WTC11 (cell line): ENCODE measurements around the gene COL18A1. TPM values are rescaled to one million over a fixed set of nuclear protein-coding genes. Genes with fewer than 3 reads are reported as not detected.

Experiments used
- ATAC-seq: fragments of 200-7000 bp; cut with Tn5 transposase; 2 replicates; pipeline ENCODE4 v1.10.0; 2021; ENCODE audit warnings: mild to moderate bottlenecking, moderate library complexity
- CTCF ChIA-PET: fragments of 300-600 bp; sonication (Branson Sonifier 250); formaldehyde crosslinking; loops from one replicate; lab custom pipeline; 2021; ENCODE audit warnings: antibody characterized with exemption; lab: Charles Lee
- POLR2A ChIA-PET: fragments of 350-600 bp; sonication (Branson Sonifier 250); formaldehyde crosslinking; loops from one replicate; lab custom pipeline; 2021; ENCODE audit warnings: antibody characterized with exemption; lab: Charles Lee
- DNase-seq: peaks from one replicate; pipeline ENCODE4 v3.0.0; 2021; ENCODE audit warnings: low spot score
- H3K27ac Mint-ChIP-seq: 2 replicates; pipeline ENCODE4 v1.8.0; 2021; ENCODE audit warnings: mixed read lengths
- H3K27me3 Mint-ChIP-seq: 2 replicates; pipeline ENCODE4 v1.8.0; 2021; ENCODE audit warnings: low read depth, mild to moderate bottlenecking, moderate library complexity, mixed read lengths
- H3K36me3 Mint-ChIP-seq: 2 replicates; pipeline ENCODE4 v1.8.0; 2021; ENCODE audit warnings: mixed read lengths
- H3K4me1 Mint-ChIP-seq: 2 replicates; pipeline ENCODE4 v1.8.0; 2022; ENCODE audit warnings: mixed read lengths
- H3K4me3 Mint-ChIP-seq: 2 replicates; pipeline ENCODE4 v1.8.0; 2021; ENCODE audit warnings: mild to moderate bottlenecking, moderate library complexity, mixed read lengths
- H3K9me3 Mint-ChIP-seq: 2 replicates; pipeline ENCODE4 v1.8.0; 2021; ENCODE audit warnings: mixed read lengths
- ATF3 ChIP-seq: sonication (generic); formaldehyde crosslinking; conservative IDR thresholded peaks from 2 replicates; pipeline ENCODE4 v1.8.1; 2022; ENCODE audit warnings: mild to moderate bottlenecking, missing genetic modification reagents
- CREM ChIP-seq: sonication (generic); formaldehyde crosslinking; IDR thresholded peaks from 2 replicates; pipeline ENCODE4 v1.8.1; 2022; ENCODE audit warnings: mild to moderate bottlenecking, missing genetic modification reagents, moderate library complexity
- JUN ChIP-seq: sonication (generic); formaldehyde crosslinking; IDR thresholded peaks from 2 replicates; pipeline ENCODE4 v1.8.0; 2023; ENCODE audit warnings: mild to moderate bottlenecking, missing genetic modification reagents
- PRRX2 ChIP-seq: fragments of 250-450 bp; sonication (Bioruptor Pico); IDR thresholded peaks from 2 replicates; pipeline ENCODE4 v1.8.0; 2021; ENCODE audit warnings: mild to moderate bottlenecking
- TCF7 ChIP-seq: sonication (generic); formaldehyde crosslinking; IDR thresholded peaks from 2 replicates; pipeline ENCODE4 v1.8.0; 2022; ENCODE audit warnings: mild to moderate bottlenecking, low read depth, missing genetic modification reagents, moderate library complexity
- USF1 ChIP-seq: sonication (generic); formaldehyde crosslinking; IDR thresholded peaks from 2 replicates; pipeline ENCODE4 v1.8.0; 2022; ENCODE audit warnings: mild to moderate bottlenecking, missing genetic modification reagents
- ZNF138 ChIP-seq: sonication (generic); formaldehyde crosslinking; conservative IDR thresholded peaks from 2 replicates; pipeline ENCODE4 v1.8.1; 2022; ENCODE audit warnings: mild to moderate bottlenecking, moderate library complexity, missing genetic modification reagents
- ZNF232 ChIP-seq: sonication (generic); formaldehyde crosslinking; IDR thresholded peaks from 2 replicates; pipeline ENCODE4 v1.8.0; 2022; ENCODE audit warnings: mild to moderate bottlenecking, missing genetic modification reagents
- total RNA-seq: library from RNA; stranded (reverse); gene quantifications from 3 replicates; pipeline ENCODE4 v1.2.3, GENCODE V29; 2021
- TF ChIP-seq, protein P1 (sequence below): sonication (generic); formaldehyde crosslinking; IDR thresholded peaks from 2 replicates; pipeline ENCODE4 v1.8.1; 2023; ENCODE audit warnings: mild to moderate bottlenecking, missing genetic modification reagents
- TF ChIP-seq, protein P2 (sequence below): fragments of 250-450 bp; sonication (Bioruptor Pico); IDR thresholded peaks from 2 replicates; pipeline ENCODE4 v1.8.0; 2021; ENCODE audit warnings: mild to moderate bottlenecking
- TF ChIP-seq, protein P3 (sequence below): fragments of 250-450 bp; sonication (Bioruptor Pico); conservative IDR thresholded peaks from 2 replicates; pipeline ENCODE4 v1.9.0; 2021; ENCODE audit warnings: mild to moderate bottlenecking
- TF ChIP-seq, protein P4 (sequence below): sonication (generic); formaldehyde crosslinking; IDR thresholded peaks from 2 replicates; pipeline ENCODE4 v1.8.0; 2023; ENCODE audit warnings: mild to moderate bottlenecking, missing genetic modification reagents
- TF ChIP-seq, protein P5 (sequence below): sonication (generic); formaldehyde crosslinking; IDR thresholded peaks from 2 replicates; pipeline ENCODE4 v1.8.0; 2023; ENCODE audit warnings: missing genetic modification reagents, mild to moderate bottlenecking, borderline replicate concordance

The COL18A1 gene
- total RNA-seq, 1 experiment from 2014 or later, result 231 TPM

- Mint-ChIP-seq H3K27me3 (no peaks in the 10 kb centered on the region), H3K4me3 (no peak overlapping the region), H3K9me3 (no peaks in the 10 kb centered on the region), H3K36me3 (0 out of 2 replicates have a peak, but pooled peaks cover 3% of the 10 kb centered on the region), H3K27ac (no peak overlapping the region), H3K4me1 (peaks cover 7% of the 10 kb centered on the region; the same call in 1 of the 2 replicates)
- CTCF ChIA-PET, result no interaction called here
- DNase-seq, result peak; percentile 9
- no peak for ATAC-seq
- POLR2A ChIA-PET, result no interaction called here
- TF ChIP-seq JUN (CRISPR knock-in tag) (no peak), ZNF232 (CRISPR knock-in tag) (no peak), CREM (CRISPR knock-in tag) (no peak), ZNF138 (CRISPR knock-in tag) (no peak), ATF3 (CRISPR knock-in tag) (no peak), USF1 (CRISPR knock-in tag) (no peak), PRRX2 (CRISPR knock-in tag) (no peak)
- TF ChIP-seq, protein P1, sequence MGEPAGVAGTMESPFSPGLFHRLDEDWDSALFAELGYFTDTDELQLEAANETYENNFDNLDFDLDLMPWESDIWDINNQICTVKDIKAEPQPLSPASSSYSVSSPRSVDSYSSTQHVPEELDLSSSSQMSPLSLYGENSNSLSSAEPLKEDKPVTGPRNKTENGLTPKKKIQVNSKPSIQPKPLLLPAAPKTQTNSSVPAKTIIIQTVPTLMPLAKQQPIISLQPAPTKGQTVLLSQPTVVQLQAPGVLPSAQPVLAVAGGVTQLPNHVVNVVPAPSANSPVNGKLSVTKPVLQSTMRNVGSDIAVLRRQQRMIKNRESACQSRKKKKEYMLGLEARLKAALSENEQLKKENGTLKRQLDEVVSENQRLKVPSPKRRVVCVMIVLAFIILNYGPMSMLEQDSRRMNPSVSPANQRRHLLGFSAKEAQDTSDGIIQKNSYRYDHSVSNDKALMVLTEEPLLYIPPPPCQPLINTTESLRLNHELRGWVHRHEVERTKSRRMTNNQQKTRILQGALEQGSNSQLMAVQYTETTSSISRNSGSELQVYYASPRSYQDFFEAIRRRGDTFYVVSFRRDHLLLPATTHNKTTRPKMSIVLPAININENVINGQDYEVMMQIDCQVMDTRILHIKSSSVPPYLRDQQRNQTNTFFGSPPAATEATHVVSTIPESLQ (CRISPR knock-in tag), result no peak
- TF ChIP-seq, protein P2, sequence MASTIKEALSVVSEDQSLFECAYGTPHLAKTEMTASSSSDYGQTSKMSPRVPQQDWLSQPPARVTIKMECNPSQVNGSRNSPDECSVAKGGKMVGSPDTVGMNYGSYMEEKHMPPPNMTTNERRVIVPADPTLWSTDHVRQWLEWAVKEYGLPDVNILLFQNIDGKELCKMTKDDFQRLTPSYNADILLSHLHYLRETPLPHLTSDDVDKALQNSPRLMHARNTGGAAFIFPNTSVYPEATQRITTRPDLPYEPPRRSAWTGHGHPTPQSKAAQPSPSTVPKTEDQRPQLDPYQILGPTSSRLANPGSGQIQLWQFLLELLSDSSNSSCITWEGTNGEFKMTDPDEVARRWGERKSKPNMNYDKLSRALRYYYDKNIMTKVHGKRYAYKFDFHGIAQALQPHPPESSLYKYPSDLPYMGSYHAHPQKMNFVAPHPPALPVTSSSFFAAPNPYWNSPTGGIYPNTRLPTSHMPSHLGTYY (CRISPR knock-in tag), result no peak
- TF ChIP-seq, protein P3, sequence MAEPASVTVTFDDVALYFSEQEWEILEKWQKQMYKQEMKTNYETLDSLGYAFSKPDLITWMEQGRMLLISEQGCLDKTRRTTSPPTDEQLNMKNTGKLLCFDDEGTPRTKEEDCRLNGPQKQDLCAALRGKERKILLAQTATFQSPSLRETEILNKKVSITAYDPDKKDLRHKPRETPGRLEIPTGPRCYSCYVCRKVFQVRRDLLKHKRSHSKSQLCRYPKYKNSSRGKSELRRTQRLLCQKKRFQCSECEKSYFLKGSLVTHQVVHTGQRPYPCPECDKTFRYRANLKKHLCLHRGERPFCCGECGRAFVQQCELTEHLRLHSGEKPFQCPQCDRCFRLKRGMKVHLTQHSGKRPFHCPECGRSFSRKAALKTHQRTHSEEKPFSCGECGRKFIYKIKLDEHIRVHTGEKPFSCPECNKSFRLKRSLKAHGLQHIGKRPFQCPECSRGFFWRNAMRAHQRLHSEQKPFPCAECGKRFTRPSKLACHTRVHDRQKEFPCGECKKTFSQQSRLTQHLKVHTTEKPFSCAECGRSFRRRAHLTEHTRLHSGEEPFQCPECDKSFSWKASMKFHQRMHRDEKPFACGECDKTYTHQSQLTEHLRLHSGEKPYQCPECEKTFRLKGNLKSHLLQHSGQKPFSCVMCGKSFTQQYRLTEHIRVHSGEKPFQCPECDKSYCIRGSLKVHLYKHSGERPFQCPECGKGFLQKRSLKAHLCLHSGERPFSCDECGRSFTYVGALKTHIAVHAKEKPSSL (CRISPR knock-in tag), result no peak
- TF ChIP-seq, protein P4, sequence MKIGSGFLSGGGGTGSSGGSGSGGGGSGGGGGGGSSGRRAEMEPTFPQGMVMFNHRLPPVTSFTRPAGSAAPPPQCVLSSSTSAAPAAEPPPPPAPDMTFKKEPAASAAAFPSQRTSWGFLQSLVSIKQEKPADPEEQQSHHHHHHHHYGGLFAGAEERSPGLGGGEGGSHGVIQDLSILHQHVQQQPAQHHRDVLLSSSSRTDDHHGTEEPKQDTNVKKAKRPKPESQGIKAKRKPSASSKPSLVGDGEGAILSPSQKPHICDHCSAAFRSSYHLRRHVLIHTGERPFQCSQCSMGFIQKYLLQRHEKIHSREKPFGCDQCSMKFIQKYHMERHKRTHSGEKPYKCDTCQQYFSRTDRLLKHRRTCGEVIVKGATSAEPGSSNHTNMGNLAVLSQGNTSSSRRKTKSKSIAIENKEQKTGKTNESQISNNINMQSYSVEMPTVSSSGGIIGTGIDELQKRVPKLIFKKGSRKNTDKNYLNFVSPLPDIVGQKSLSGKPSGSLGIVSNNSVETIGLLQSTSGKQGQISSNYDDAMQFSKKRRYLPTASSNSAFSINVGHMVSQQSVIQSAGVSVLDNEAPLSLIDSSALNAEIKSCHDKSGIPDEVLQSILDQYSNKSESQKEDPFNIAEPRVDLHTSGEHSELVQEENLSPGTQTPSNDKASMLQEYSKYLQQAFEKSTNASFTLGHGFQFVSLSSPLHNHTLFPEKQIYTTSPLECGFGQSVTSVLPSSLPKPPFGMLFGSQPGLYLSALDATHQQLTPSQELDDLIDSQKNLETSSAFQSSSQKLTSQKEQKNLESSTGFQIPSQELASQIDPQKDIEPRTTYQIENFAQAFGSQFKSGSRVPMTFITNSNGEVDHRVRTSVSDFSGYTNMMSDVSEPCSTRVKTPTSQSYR (CRISPR knock-in tag), result no peak
Measured at GRCh38 chr21:45539046-45539795, 134.3 kb downstream of the COL18A1 start.

- no peak for ATAC-seq
- ChIA-PET CTCF (interaction anchor here (1.0 kb wide), 1 partner anchor 15 kb away, joined by 4 read pairs; no protein-coding TSS in a partner anchor), POLR2A (no interaction called here)
- Mint-ChIP-seq H3K4me1 (peaks cover 7% of the 10 kb centered on the region; the same call in 1 of the 2 replicates), H3K27me3 (no peaks in the 10 kb centered on the region), H3K9me3 (no peaks in the 10 kb centered on the region), H3K27ac (no peak overlapping the region), H3K4me3 (peak overlapping the region; percentile 64), H3K36me3 (0 out of 2 replicates have a peak, but pooled peaks cover 3% of the 10 kb centered on the region)
- peak; percentile 8 for DNase-seq
- TF ChIP-seq CREM (CRISPR knock-in tag) (no peak), TCF7 (no peak)
- TF ChIP-seq, protein P5, sequence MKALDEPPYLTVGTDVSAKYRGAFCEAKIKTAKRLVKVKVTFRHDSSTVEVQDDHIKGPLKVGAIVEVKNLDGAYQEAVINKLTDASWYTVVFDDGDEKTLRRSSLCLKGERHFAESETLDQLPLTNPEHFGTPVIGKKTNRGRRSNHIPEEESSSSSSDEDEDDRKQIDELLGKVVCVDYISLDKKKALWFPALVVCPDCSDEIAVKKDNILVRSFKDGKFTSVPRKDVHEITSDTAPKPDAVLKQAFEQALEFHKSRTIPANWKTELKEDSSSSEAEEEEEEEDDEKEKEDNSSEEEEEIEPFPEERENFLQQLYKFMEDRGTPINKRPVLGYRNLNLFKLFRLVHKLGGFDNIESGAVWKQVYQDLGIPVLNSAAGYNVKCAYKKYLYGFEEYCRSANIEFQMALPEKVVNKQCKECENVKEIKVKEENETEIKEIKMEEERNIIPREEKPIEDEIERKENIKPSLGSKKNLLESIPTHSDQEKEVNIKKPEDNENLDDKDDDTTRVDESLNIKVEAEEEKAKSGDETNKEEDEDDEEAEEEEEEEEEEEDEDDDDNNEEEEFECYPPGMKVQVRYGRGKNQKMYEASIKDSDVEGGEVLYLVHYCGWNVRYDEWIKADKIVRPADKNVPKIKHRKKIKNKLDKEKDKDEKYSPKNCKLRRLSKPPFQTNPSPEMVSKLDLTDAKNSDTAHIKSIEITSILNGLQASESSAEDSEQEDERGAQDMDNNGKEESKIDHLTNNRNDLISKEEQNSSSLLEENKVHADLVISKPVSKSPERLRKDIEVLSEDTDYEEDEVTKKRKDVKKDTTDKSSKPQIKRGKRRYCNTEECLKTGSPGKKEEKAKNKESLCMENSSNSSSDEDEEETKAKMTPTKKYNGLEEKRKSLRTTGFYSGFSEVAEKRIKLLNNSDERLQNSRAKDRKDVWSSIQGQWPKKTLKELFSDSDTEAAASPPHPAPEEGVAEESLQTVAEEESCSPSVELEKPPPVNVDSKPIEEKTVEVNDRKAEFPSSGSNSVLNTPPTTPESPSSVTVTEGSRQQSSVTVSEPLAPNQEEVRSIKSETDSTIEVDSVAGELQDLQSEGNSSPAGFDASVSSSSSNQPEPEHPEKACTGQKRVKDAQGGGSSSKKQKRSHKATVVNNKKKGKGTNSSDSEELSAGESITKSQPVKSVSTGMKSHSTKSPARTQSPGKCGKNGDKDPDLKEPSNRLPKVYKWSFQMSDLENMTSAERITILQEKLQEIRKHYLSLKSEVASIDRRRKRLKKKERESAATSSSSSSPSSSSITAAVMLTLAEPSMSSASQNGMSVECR (CRISPR knock-in tag), result no peak
Measured at GRCh38 chr21:45539796-45540600, 135.0 kb downstream of the COL18A1 start.
